LNCAP (cell line): ENCODE measurements around the gene LATS1.

ENCODE experiments used
- CTCF ChIP-seq: fragments of 450-650 bp; IDR thresholded peaks from 2 replicates; pipeline ENCODE4 v1.5.1; 2017; ENCODE audit warnings: mild to moderate bottlenecking

The LATS1 gene

GRCh38 chr6:149729824-149730223 is 11.9 kb upstream of the LATS1 start:
- no peak for TF ChIP-seq CTCF

GRCh38 chr6:149728499-149729234 is 10.8 kb upstream of the LATS1 start:
- no peak for TF ChIP-seq CTCF

GRCh38 chr6:149727793-149728498 is 10.0 kb upstream of the LATS1 start:
- TF ChIP-seq CTCF, result no peak

GRCh38 chr6:149725785-149726184 is 7.9 kb upstream of the LATS1 start:
- no peak for TF ChIP-seq CTCF

- TF ChIP-seq CTCF, result peak; percentile 83
Measured at GRCh38 chr6:149723771-149724417, 6.0 kb upstream of the LATS1 start.

GRCh38 chr6:149723262-149723661 is 5.4 kb upstream of the LATS1 start:
- no peak for TF ChIP-seq CTCF

GRCh38 chr6:149719531-149719930 is 1.6 kb upstream of the LATS1 start:
- no peak for TF ChIP-seq CTCF
